Measurements from ENCODE around the gene AKR1C2.

AKR1C2 gene

GRCh38 chr10:5041471-5042023 is 37.9 kb upstream of the AKR1C2 start:
- DNase-seq (ENCODE audit: low read depth in 2 of 2) = no peak
- no peak for TF ChIP-seq CTCF (IDR thresholded peaks at IDR 0.05; ENCODE audit: low read depth, low read length)
- H3K4me3 ChIP-seq (replicated peaks in 1 of 2; ENCODE audit: low read depth in 2 of 2, low read length in 2 of 2) = no peak overlapping the region

- no peak overlapping the region for H3K4me3 ChIP-seq (replicated peaks in 1 of 2; ENCODE audit: low read depth in 2 of 2, low read length in 2 of 2)
- DNase-seq (ENCODE audit: low read depth in 2 of 2) = peak in 1 of 2 donors; percentile 54
- no peak for TF ChIP-seq CTCF (IDR thresholded peaks at IDR 0.05; ENCODE audit: low read depth, low read length)
Measured at GRCh38 chr10:5040781-5041470, 37.3 kb upstream of the AKR1C2 start.

GRCh38 chr10:5040010-5040673 is 36.5 kb upstream of the AKR1C2 start:
- no peak for TF ChIP-seq CTCF (IDR thresholded peaks at IDR 0.05; ENCODE audit: low read depth, low read length)
- DNase-seq (ENCODE audit: low read depth in 2 of 2) = no peak
- H3K4me3 ChIP-seq (replicated peaks in 1 of 2; ENCODE audit: low read depth in 2 of 2, low read length in 2 of 2) = no peak overlapping the region

- DNase-seq (ENCODE audit: low read depth in 2 of 2) = peak in 1 of 2 donors; percentile 42
- TF ChIP-seq CTCF (IDR thresholded peaks at IDR 0.05; ENCODE audit: low read depth, low read length) = no peak
- no peak overlapping the region for H3K4me3 ChIP-seq (replicated peaks in 1 of 2; ENCODE audit: low read depth in 2 of 2, low read length in 2 of 2)
Measured at GRCh38 chr10:5038733-5039132, 35.1 kb upstream of the AKR1C2 start.

- no peak for DNase-seq (ENCODE audit: low read depth in 2 of 2)
- no peak overlapping the region for H3K4me3 ChIP-seq (replicated peaks in 1 of 2; ENCODE audit: low read depth in 2 of 2, low read length in 2 of 2)
- TF ChIP-seq CTCF (IDR thresholded peaks at IDR 0.05; ENCODE audit: low read depth, low read length) = no peak
Measured at GRCh38 chr10:5038101-5038500, 34.4 kb upstream of the AKR1C2 start.

- TF ChIP-seq CTCF (IDR thresholded peaks at IDR 0.05; ENCODE audit: low read depth, low read length) = no peak
- H3K4me3 ChIP-seq (replicated peaks in 1 of 2; ENCODE audit: low read depth in 2 of 2, low read length in 2 of 2) = no peak overlapping the region
- no peak for DNase-seq (ENCODE audit: low read depth in 2 of 2)
Measured at GRCh38 chr10:5036511-5036910, 32.9 kb upstream of the AKR1C2 start.

Measured in cardiac fibroblast (primary cell).